ENCODE data around the gene SUGCT.

Gene SUGCT

DNA sequence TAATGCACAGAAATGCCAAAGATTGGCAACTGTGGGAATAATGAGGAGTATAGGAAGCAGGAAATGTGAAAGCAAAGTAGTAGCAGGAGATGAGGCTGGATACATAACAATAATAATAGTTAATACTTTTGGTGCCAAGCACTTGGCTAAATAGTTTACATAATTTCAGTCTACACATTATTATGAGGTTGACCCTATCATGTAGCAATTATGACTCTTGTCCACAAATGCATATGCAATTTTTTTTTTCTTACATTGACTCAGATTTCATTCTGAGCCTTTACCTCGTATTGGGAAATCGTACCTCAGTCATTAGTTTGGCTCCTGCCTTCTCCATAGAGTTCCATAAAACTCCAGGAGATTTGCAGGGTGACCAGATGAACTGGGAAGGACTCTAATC lies 219.9 kb downstream of the SUGCT start:
- Histone ChIP-seq H3K9me3 (ENCODE audit: control insufficient read depth, insufficient read depth, low read length) (no peaks in the 10 kb centered on the region), H3K9ac (ENCODE audit: low read depth, low read length) (no peak overlapping the region), H3K27ac (ENCODE audit: low read depth, low read length) (no peak overlapping the region), H3K36me3 (ENCODE audit: control insufficient read depth, insufficient read depth, low read length) (no peaks in the 10 kb centered on the region), H3K4me3 (ENCODE audit: low read depth, low read length) (no peak overlapping the region), H3K4me1 (ENCODE audit: control insufficient read depth, insufficient read depth, low read length) (no peaks in the 10 kb centered on the region), H3K27me3 (ENCODE audit: control insufficient read depth, insufficient read depth, low read length) (no peaks in the 10 kb centered on the region)

DNA sequence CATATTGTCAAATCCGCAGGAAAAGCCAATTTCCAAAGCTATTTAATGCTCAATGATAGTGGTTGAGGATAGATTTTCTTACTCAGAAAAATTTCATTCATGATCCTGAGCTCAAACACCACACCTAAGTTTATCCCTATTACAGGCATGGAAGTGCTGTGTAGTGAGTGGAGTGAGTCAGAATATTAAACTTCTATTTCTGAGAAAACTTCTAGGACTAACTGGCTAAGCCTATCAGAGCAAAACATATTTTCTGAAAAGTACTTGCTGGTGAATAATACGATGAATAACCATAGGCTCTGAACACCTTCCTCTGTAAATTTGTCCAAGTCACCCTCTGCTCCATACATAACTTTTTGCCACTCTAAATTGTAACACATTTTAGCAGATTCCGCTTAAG lies 221.5 kb downstream of the SUGCT start:
- H3K4me3 ChIP-seq (ENCODE audit: low read depth, low read length), result no peak overlapping the region
- H3K9ac ChIP-seq (ENCODE audit: low read depth, low read length), result no peak overlapping the region
- H3K27ac ChIP-seq (ENCODE audit: low read depth, low read length), result no peak overlapping the region

DNA sequence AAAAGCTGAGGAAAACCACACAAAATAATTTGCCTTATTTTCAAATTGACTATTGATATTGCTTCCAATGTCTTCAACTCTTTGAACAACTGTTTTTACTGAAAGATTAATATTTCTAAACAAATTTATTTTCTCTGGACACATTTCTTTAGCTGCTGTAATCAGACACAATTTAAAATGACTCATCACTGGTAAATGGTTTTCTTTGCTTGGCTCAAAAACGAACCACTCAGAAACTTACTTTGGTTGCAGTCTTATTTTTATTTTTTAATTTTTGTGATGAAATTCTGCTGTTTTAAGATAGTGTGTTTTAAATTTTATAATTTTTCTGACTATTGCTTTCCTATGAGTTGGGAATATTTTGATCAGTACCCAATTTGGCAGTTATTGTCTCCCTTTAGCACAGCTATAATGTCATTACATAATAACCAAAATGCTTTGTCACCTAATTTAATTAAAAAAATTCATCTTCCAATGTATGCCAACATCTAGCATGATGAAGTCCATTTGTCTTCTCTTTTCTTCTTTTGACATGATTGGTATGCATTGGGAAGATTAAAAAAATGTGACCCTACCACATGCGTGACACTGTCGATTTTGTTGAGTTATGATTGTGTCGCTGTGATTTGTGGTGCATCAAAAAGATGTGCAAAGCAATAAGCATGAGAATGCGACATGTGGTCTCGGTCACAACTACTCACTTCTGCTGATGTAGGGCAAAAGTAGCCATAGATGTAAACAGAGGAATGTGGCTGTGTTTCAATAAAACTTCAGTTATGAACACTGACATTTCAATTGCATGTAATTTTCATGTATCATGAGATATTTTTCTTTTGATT lies 222.3 kb downstream of the SUGCT start:
- H3K9ac ChIP-seq (ENCODE audit: low read depth, low read length), result no peak overlapping the region
- H3K36me3 ChIP-seq (ENCODE audit: control insufficient read depth, insufficient read depth, low read length), result no peaks in the 10 kb centered on the region
- no peaks in the 10 kb centered on the region for H3K9me3 ChIP-seq (ENCODE audit: control insufficient read depth, insufficient read depth, low read length)
- no peak overlapping the region for H3K4me3 ChIP-seq (ENCODE audit: low read depth, low read length)
- no peaks in the 10 kb centered on the region for H3K4me1 ChIP-seq (ENCODE audit: control insufficient read depth, insufficient read depth, low read length)
- H3K27me3 ChIP-seq (ENCODE audit: control insufficient read depth, insufficient read depth, low read length), result no peaks in the 10 kb centered on the region
- no peak overlapping the region for H3K27ac ChIP-seq (ENCODE audit: low read depth, low read length)

More for the DNA sequence above, 221.5 kb downstream of the SUGCT start:
- no peaks in the 10 kb centered on the region for H3K36me3 ChIP-seq (ENCODE audit: control insufficient read depth, insufficient read depth, low read length)
- no peaks in the 10 kb centered on the region for H3K4me1 ChIP-seq (ENCODE audit: control insufficient read depth, insufficient read depth, low read length)
- no peaks in the 10 kb centered on the region for H3K9me3 ChIP-seq (ENCODE audit: control insufficient read depth, insufficient read depth, low read length)
- no peaks in the 10 kb centered on the region for H3K27me3 ChIP-seq (ENCODE audit: control insufficient read depth, insufficient read depth, low read length)

DNA sequence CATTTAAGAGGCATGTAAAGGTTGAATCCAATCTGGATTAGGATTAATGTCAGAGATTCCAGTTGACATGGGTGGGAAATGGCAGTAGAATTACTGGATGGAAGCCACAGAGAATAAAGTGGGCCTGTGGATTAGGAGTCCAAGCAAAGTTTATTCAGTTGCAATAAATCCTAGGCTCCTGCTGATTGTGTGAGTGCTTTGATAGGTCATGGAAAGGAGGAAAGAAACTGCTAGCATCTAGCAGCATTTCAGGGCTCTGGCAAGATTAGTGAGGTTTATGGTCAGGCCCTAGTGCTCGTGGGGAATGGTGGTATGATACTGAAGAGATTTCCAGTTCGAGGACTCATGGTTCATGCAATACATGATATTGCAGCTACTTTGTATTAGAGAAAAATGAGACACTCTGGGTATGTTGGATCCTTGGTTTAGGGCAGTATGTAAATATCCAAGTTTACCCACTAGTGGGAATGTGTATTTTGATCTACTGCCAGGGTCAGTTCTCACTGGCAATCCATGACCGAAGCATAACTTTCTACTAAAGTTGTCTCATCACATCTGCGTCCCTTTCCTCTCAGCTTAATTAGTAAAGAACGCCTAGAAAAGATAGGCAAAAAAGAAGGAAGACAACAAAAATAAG lies 235.0 kb downstream of the SUGCT start:
- Histone ChIP-seq H3K4me1 (ENCODE audit: control insufficient read depth, insufficient read depth, low read length) (no peaks in the 10 kb centered on the region), H3K27me3 (ENCODE audit: control insufficient read depth, insufficient read depth, low read length) (no peaks in the 10 kb centered on the region), H3K4me3 (ENCODE audit: low read depth, low read length) (no peak overlapping the region), H3K36me3 (ENCODE audit: control insufficient read depth, insufficient read depth, low read length) (no peaks in the 10 kb centered on the region), H3K9me3 (ENCODE audit: control insufficient read depth, insufficient read depth, low read length) (no peaks in the 10 kb centered on the region), H3K9ac (ENCODE audit: low read depth, low read length) (no peak overlapping the region), H3K27ac (ENCODE audit: low read depth, low read length) (no peak overlapping the region)

DNA sequence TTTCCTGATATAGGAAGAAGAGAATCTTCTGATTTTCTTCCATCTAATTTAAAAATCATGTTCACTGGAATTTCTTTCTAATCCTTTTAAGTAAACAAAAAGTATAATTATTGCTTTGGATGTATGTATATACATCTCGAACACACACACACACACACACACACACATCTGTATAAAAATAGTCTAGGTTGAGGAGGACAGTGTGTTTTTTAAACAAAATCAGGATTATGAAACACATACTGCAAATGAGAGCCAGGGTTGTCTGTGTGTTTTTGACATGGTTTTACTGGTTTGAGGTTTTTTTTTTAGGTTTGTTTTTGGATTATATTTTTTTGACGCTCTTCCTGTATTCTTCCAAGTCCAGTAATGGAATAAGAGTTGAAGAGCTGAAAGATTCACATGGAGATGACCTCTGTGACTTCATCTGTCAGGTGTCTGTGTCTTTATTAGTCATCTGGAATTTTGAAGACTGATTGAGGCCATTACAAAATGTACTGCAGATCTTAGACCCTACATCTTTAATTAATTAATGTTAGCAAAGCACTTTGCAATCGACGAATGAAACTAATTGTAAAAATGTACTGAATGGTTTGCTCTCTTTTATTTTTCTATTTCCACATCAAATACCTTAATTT lies 237.1 kb downstream of the SUGCT start:
- no peak overlapping the region for H3K27ac ChIP-seq (ENCODE audit: low read depth, low read length)
- no peak overlapping the region for H3K4me3 ChIP-seq (ENCODE audit: low read depth, low read length)
- H3K36me3 ChIP-seq (ENCODE audit: control insufficient read depth, insufficient read depth, low read length), result no peaks in the 10 kb centered on the region
- H3K9ac ChIP-seq (ENCODE audit: low read depth, low read length), result no peak overlapping the region
- H3K27me3 ChIP-seq (ENCODE audit: control insufficient read depth, insufficient read depth, low read length), result no peaks in the 10 kb centered on the region
- no peaks in the 10 kb centered on the region for H3K4me1 ChIP-seq (ENCODE audit: control insufficient read depth, insufficient read depth, low read length)
- H3K9me3 ChIP-seq (ENCODE audit: control insufficient read depth, insufficient read depth, low read length), result no peaks in the 10 kb centered on the region

GRCh38 chr7:40374575-40374974 lies 239.8 kb downstream of the SUGCT start:
- no peak overlapping the region for H3K9ac ChIP-seq (ENCODE audit: low read depth, low read length)
- no peak overlapping the region for H3K4me3 ChIP-seq (ENCODE audit: low read depth, low read length)
- no peaks in the 10 kb centered on the region for H3K36me3 ChIP-seq (ENCODE audit: control insufficient read depth, insufficient read depth, low read length)
- no peak overlapping the region for H3K27ac ChIP-seq (ENCODE audit: low read depth, low read length)
- H3K4me1 ChIP-seq (ENCODE audit: control insufficient read depth, insufficient read depth, low read length), result no peaks in the 10 kb centered on the region
- H3K27me3 ChIP-seq (ENCODE audit: control insufficient read depth, insufficient read depth, low read length), result no peaks in the 10 kb centered on the region
- H3K9me3 ChIP-seq (ENCODE audit: control insufficient read depth, insufficient read depth, low read length), result no peaks in the 10 kb centered on the region

DNA sequence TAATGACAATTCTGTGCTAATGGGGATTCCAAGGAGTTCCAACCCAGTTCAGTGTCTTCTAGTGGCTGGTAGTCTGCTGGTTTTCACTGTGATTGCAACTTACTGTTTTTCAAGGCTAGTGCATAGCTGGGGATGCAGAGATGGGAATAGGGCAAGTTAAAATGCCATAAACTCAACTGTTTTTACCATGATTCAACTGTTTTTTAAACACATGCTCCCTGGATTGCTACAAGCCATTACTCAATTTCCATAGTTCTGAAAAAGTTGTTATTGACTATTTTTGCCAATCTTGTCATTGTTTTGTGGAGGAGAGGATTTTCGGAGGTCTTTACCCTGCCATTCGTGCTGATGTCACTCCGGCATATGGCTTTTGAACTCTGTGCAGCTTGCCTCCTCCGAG lies 245.3 kb downstream of the SUGCT start:
- Histone ChIP-seq H3K4me3 (ENCODE audit: low read depth, low read length) (no peak overlapping the region), H3K9ac (ENCODE audit: low read depth, low read length) (no peak overlapping the region), H3K4me1 (ENCODE audit: control insufficient read depth, insufficient read depth, low read length) (no peaks in the 10 kb centered on the region), H3K27me3 (ENCODE audit: control insufficient read depth, insufficient read depth, low read length) (no peaks in the 10 kb centered on the region), H3K27ac (ENCODE audit: low read depth, low read length) (no peak overlapping the region), H3K36me3 (ENCODE audit: control insufficient read depth, insufficient read depth, low read length) (no peaks in the 10 kb centered on the region), H3K9me3 (ENCODE audit: control insufficient read depth, insufficient read depth, low read length) (no peaks in the 10 kb centered on the region)

DNA sequence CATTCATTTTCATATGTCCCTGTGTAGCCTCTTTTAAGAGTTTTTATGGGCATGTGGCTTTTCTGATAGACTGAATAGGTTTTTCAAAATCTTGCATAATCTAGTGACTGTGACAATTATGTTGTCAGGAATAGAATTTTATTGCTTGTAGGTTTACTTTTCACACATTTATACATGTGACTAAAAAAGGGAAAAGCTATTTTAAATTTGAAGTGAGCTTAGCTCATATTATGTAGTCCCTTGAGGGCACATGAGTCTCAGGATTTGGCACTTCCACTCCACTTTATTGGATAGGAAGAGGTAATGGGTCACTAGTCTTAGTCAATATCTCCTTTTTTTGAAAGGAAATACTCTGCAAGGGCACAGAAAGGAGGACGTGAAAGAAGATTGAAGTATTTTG lies 247.3 kb downstream of the SUGCT start:
- Histone ChIP-seq H3K4me1 (ENCODE audit: control insufficient read depth, insufficient read depth, low read length) (no peaks in the 10 kb centered on the region), H3K9me3 (ENCODE audit: control insufficient read depth, insufficient read depth, low read length) (no peaks in the 10 kb centered on the region), H3K27me3 (ENCODE audit: control insufficient read depth, insufficient read depth, low read length) (no peaks in the 10 kb centered on the region), H3K9ac (ENCODE audit: low read depth, low read length) (no peak overlapping the region), H3K36me3 (ENCODE audit: control insufficient read depth, insufficient read depth, low read length) (no peaks in the 10 kb centered on the region), H3K4me3 (ENCODE audit: low read depth, low read length) (no peak overlapping the region), H3K27ac (ENCODE audit: low read depth, low read length) (no peak overlapping the region)

DNA sequence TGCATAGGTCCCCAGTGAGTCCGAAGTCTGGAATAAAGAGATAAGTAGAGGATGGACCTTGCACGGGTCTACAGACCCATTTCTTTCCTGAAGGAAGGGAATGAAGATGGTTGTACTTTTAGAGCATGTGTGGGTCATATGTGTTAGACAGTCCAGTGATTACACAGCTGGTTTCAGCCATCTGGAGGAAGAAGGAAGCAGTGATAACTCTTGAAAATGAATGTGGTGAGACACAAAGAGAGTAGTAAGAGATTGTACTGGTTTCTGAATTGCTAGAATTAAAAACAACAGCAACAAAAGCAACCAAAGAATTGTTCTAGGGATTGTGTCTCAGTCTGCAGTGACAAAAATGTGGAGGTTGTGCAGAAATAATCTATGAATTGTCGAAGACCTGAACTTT lies 258.9 kb downstream of the SUGCT start:
- Histone ChIP-seq H3K9ac (ENCODE audit: low read depth, low read length) (no peak overlapping the region), H3K4me1 (ENCODE audit: control insufficient read depth, insufficient read depth, low read length) (no peaks in the 10 kb centered on the region), H3K27me3 (ENCODE audit: control insufficient read depth, insufficient read depth, low read length) (no peaks in the 10 kb centered on the region), H3K4me3 (ENCODE audit: low read depth, low read length) (no peak overlapping the region), H3K9me3 (ENCODE audit: control insufficient read depth, insufficient read depth, low read length) (no peaks in the 10 kb centered on the region), H3K36me3 (ENCODE audit: control insufficient read depth, insufficient read depth, low read length) (no peaks in the 10 kb centered on the region), H3K27ac (ENCODE audit: low read depth, low read length) (no peak overlapping the region)

DNA sequence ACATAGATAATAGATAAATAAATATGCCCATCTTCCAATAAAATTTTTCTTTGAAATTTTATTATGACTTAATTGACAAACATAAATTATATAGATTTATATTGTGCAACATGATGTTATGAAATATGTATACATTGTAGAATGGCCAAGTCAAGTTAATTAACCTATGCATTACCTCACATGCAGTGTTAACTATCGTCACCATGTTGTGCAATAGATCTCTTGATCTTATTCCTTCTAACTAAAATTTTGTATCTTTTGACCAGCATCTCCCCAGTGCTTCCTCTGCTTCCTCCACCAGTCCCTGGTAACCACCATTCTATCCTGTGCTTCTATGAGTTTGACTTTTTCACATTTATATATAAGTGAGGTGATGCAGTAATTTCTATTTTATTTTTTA lies 259.6 kb downstream of the SUGCT start:
- H3K36me3 ChIP-seq (ENCODE audit: control insufficient read depth, insufficient read depth, low read length), result no peaks in the 10 kb centered on the region
- H3K27ac ChIP-seq (ENCODE audit: low read depth, low read length), result no peak overlapping the region
- H3K4me1 ChIP-seq (ENCODE audit: control insufficient read depth, insufficient read depth, low read length), result no peaks in the 10 kb centered on the region
- no peaks in the 10 kb centered on the region for H3K27me3 ChIP-seq (ENCODE audit: control insufficient read depth, insufficient read depth, low read length)
- H3K9me3 ChIP-seq (ENCODE audit: control insufficient read depth, insufficient read depth, low read length), result no peaks in the 10 kb centered on the region
- H3K9ac ChIP-seq (ENCODE audit: low read depth, low read length), result no peak overlapping the region
- no peak overlapping the region for H3K4me3 ChIP-seq (ENCODE audit: low read depth, low read length)

- Histone ChIP-seq H3K27ac (ENCODE audit: low read depth, low read length) (no peak overlapping the region), H3K4me3 (ENCODE audit: low read depth, low read length) (no peak overlapping the region), H3K4me1 (ENCODE audit: control insufficient read depth, insufficient read depth, low read length) (no peaks in the 10 kb centered on the region), H3K9ac (ENCODE audit: low read depth, low read length) (no peak overlapping the region), H3K9me3 (ENCODE audit: control insufficient read depth, insufficient read depth, low read length) (no peaks in the 10 kb centered on the region), H3K36me3 (ENCODE audit: control insufficient read depth, insufficient read depth, low read length) (no peaks in the 10 kb centered on the region), H3K27me3 (ENCODE audit: control insufficient read depth, insufficient read depth, low read length) (no peaks in the 10 kb centered on the region)
These were observed 265.7 kb downstream of the SUGCT start for GRCh38 chr7:40400525-40400924.
